ENCODE data around the gene ZNF148.
"Not testable (repeated sequence)": the region's sequence is repeated elsewhere in the genome, so short reads cannot be mapped to it uniquely, and the experiment has no call there.

Gene ZNF148, protein sequence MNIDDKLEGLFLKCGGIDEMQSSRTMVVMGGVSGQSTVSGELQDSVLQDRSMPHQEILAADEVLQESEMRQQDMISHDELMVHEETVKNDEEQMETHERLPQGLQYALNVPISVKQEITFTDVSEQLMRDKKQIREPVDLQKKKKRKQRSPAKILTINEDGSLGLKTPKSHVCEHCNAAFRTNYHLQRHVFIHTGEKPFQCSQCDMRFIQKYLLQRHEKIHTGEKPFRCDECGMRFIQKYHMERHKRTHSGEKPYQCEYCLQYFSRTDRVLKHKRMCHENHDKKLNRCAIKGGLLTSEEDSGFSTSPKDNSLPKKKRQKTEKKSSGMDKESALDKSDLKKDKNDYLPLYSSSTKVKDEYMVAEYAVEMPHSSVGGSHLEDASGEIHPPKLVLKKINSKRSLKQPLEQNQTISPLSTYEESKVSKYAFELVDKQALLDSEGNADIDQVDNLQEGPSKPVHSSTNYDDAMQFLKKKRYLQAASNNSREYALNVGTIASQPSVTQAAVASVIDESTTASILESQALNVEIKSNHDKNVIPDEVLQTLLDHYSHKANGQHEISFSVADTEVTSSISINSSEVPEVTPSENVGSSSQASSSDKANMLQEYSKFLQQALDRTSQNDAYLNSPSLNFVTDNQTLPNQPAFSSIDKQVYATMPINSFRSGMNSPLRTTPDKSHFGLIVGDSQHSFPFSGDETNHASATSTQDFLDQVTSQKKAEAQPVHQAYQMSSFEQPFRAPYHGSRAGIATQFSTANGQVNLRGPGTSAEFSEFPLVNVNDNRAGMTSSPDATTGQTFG

DNA sequence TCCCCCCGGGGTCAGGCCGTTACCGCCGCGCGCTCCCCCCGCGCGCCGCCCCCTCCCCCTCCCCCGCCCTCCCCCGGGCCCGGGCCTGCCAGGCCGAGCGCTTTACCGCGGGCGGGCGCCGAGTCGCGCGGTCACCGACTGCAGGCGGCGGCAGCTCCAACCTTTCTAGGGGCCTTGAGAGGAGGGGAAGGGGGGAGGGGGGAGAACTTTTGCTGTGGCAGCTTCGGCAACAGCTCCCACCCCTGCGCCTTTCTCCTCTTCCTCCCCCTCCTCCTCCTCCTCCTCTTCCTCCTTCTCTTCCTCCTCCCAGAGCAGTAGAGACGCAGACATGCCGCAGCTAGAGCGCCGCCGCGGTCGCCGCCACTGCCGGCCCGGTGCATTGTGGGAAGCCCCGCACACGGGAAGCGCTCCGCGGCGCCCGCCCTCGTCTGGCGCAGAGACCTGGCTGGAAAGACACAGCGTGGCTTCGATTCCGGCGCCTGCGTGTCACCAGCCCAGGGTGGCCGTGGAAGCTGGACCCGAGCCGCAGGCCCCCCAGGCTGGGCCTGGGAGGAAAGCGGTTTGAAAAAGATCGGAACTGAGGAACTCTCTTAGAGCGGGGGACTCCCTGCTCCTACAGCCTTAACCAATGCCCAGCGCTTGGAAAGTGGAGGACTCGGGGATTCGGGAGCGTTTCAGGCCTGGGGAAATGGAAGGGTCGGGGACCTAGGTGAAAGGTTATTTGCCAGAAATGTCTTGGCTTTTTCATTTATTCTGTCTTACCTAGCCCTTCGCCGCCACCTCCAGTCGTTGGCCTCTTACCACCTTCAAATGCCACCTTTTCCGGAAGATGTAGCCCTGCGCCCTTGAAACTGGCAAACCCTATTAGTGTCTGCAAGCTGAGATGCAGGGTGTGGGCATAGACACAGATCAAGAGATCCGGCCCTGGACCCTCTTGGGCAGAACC is at the start of gene ZNF148:
ZNF148 (minus strand) TSS at position 330 of the 946 bp plus-strand sequence. CDS start 61,685 bp downstream, outside the sequence.
- DNase-seq: peak; percentile 92 to 94

DNA sequence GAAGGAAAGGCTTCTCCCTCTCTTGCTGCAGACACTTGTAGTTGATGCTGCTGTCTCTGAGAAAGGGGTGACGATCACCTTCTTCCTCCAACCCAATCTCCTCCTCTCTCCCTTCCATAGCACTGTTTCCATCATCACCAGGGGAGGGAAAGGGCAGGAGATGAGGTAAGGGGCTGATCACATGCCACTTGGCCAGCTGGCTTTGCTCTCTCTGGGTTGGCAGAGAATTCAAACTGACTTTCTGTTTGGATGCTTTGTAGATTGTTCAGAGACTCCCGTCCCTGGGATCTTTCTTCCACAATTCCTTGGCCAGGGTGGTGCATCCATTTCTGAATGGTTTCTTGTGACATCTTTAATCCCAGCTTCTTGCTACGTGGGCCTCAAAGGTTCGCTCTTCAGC is 43.2 kb upstream of the ZNF148 start:
- DNase-seq: no peak

GRCh38 chr3:125416235-125416634 is 41.1 kb upstream of the ZNF148 start:
- no peak for DNase-seq

DNA sequence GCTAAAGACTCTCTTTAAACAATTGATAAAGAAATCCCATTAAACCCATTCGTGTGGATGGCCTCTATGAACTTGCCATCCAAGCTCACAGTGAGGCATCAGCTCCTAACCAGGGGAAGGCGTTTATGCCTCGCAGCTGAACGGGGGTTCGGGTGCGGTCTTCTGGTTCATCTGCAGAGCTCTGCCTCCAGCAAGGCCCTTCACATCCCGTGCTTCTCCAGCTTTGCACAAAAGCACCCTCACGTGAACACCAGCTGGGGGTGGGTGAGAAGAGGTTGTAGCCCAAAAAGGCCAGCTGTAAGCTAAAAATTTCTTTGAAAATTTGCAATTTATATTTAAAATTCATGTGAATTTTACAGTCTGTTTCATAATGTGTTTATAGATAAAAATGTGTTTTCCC is 39.5 kb upstream of the ZNF148 start:
- no peak for DNase-seq

DNA sequence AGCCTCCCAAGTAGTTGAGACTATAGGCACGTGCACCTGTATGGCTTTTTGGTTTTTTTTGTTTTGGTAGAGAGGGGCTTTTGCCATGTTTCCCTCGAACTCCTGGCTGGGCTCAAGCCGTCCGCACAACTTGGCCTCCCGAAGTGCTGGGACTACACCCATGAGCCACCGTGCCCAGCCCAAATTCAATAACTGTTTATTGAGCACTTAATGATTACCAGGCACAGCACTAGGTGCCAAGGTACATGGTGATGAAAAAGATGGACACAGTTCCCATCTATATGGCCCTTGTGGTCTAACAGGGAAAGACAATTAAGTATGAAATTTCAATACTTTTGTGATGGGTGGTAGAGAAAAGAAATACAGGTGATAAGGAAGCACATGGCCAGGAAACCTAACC is 35.8 kb upstream of the ZNF148 start:
- no peak for DNase-seq

GRCh38 chr3:125406070-125406469 is 30.9 kb upstream of the ZNF148 start:
- no peak for DNase-seq

DNA sequence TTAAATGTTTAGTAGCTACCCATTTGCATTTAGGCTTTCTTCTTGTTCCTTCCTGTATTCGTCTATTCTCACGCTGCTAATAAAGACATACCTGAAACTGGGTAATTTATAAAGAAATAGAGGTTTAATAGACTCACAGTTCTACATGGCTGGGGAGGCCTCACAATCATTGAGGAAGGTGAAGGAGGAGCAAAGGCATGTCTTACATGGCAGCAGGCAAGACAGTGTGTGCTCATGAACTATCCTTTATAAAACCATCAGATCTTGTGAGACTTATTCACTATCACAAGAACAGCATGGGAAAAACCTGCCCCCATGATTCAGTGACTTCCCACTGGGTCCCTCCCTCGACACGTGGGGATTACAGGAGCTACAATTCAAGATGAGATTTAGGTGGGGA is 30.4 kb upstream of the ZNF148 start:
- not testable (repeated sequence) for DNase-seq

GRCh38 chr3:125403789-125404188 is 28.7 kb upstream of the ZNF148 start:
- DNase-seq: no peak

GRCh38 chr3:125402639-125403038 is 27.5 kb upstream of the ZNF148 start:
- DNase-seq: no peak

- no peak for DNase-seq
Observed at GRCh38 chr3:125401402-125401801, 26.3 kb upstream of the ZNF148 start.

- no peak for DNase-seq
Observed at GRCh38 chr3:125398952-125399351, 23.8 kb upstream of the ZNF148 start.

DNA sequence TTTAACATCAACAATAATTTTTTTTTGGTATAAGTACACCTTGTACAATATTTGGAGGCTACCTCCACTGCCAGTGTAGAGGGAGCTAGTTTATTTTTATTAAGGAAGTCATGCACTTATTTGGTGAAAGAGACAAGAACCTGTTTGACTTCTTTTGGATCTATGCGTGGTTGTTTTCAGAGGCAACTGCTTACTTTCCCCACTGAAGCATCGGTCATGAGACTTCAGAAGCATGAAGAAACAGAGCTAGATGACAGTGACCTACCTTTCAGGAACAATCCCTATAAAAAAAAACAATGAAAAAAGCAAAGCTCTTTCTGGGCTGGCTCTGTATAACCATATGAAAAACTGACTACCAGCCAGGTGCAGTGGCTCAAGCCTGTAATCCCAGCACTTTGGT is 20.0 kb upstream of the ZNF148 start:
- DNase-seq: no peak

GRCh38 chr3:125394406-125394805 is 19.3 kb upstream of the ZNF148 start:
- no peak for DNase-seq

DNA sequence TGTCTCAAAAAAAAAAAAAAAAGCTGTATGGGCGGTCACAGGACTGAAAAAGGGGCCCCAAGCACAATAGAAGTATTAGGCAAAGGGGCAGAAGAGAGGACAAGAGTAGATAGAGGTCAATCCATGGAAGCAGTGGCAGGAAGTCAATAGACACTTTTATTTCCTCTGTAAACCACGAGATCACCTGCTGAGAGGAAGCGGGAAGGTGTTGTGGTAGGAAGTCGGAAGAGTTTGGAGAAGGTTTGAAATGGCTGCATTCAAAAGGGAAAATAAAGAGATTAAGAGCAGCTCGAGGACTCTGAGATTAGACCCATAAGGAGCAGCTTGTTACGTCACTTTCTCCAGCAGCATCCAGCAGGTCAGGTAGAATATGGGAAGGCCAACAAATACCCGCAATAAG is 14.2 kb upstream of the ZNF148 start:
- no peak for DNase-seq

- DNase-seq: not testable (repeated sequence)
Observed at GRCh38 chr3:125388369-125388768, 13.2 kb upstream of the ZNF148 start.

DNA sequence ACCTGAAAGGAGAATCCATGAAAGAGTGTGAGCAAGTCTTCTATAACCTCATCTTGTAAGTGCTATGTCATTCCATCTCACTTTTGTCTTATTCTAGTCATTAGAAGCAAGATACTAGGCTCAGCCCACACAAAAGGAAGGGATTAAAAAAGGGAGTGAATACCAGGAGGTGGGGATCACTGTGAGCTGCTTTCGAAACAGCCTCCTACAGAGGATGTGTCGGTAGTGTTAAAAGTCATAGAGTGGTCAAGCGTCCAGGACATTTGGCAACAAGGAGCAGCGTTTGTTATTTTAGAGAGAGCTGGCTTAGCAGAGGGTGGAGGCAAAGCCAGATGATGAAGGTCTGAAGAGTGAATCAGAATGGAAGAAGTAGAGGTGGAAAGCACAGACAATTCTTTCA is 11.7 kb upstream of the ZNF148 start:
- no peak for DNase-seq

DNA sequence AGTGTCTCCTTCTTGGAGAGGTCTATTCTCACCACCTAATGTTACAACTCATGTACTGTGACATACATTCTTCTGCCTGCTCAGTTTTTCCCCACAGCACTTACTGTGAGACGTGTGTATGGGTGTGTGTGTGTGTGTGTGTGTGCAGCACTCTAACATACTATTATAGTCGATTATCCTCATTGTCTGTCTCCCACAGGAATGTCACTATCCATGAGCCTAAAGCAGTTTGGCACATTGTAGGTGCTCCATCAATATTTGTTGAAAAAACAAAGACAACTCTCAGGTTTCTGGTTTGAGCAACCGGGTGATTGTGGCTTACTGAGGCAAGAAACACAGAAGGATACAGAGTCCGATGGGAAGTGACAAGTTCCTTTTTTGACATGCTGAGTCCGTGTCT is 8.6 kb upstream of the ZNF148 start:
- no peak for DNase-seq

- DNase-seq: no peak
Observed at GRCh38 chr3:125382298-125382697, 7.2 kb upstream of the ZNF148 start.

DNA sequence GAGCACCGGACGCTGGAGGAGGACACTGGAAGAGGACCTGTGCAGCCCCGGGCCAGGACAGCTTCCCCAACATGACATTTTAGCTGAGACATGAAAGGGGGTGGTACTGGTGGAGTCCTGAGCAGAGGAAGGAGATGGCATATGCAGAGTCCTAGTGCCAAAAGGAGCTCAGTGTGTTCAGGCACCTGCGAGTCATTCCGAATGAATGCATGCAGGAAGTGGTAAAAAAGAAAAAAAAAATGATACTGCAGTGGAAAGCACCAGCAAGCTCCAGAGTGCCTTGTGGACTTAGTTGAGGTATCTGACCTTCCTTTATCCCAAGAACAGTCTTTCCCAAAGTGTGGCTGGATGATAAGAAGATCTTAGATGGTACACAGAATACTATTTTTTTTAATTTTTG is 6.6 kb upstream of the ZNF148 start:
- peak in 1 of 2 donors; percentile 17 for DNase-seq

- no peak for DNase-seq
Observed at GRCh38 chr3:125381314-125381713, 6.2 kb upstream of the ZNF148 start.

DNA sequence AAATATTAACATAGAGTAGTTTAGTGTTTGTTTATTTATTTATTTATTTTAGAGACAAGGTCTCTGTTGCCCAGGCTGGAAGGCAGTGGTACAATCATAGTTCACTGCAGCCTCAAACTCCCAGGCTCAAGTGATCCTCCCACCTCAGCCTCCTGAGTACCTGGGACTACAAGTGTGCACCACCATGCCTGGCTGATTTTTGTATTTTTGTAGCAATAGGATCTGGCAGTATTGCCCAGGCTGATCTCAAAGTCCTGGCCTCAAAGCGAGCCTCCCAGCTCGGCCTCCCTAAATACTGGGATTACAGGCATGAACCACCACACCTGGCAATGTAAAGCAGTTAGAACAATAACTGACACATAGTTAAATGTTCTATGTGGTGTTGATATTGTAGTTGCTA is 4.4 kb upstream of the ZNF148 start:
- DNase-seq: no peak

GRCh38 chr3:125378762-125379161 is 3.6 kb upstream of the ZNF148 start:
- no peak for DNase-seq

Measured in CD4-positive, alpha-beta T cell treated with Interleukin-1 beta for 1 hour (primary cell).